Liver (tissue), 9 donors: Measurements from ENCODE around the gene SALL3. TPM values are rescaled to one million over a fixed set of nuclear protein-coding genes. Genes with fewer than 3 reads are reported as not detected.

Source experiments
- DNase-seq: peaks from one replicate; pipeline ENCODE4 v3.0.0-alpha.2; 2017; ENCODE audit warnings: low spot score
- H3K27ac ChIP-seq, 2 donors: one replicate each; pipeline ENCODE4 v1.7.0; 2013; ENCODE audit warnings: inconsistent platforms in 2 of 2, low read length in 2 of 2, control low read depth in 1 of 2, low read depth in 1 of 2, mild to moderate bottlenecking in 1 of 2
- H3K27me3 ChIP-seq, 4 donors: one replicate each; pipeline versions ENCODE4 v1.6.1 to v1.7.0; 2013; ENCODE audit warnings: low read length in 3 of 4, inconsistent platforms in 1 of 4, mild to moderate bottlenecking in 1 of 4, moderate library complexity in 1 of 4; ENCODE audit not compliant: control insufficient read depth in 4 of 4, insufficient read depth in 4 of 4
- H3K36me3 ChIP-seq, 4 donors: one replicate each; pipeline versions ENCODE4 v1.6.1 to v1.7.0; 2013; ENCODE audit warnings: low read length in 3 of 4, mild to moderate bottlenecking in 3 of 4, low read depth in 1 of 4, moderate library complexity in 1 of 4; ENCODE audit not compliant: control insufficient read depth in 4 of 4, insufficient read depth in 3 of 4
- H3K4me1 ChIP-seq, 4 donors: one replicate each; pipeline versions ENCODE4 v1.6.1 to v1.7.0; 2013; ENCODE audit warnings: low read length in 3 of 4, mild to moderate bottlenecking in 3 of 4, moderate library complexity in 1 of 4; ENCODE audit not compliant: control insufficient read depth in 4 of 4, insufficient read depth in 4 of 4
- H3K4me3 ChIP-seq, 3 donors: one replicate each; pipeline versions ENCODE4 v1.6.1 to v1.7.0; 2013; ENCODE audit warnings: low read length in 3 of 3, control low read depth in 1 of 3, low read depth in 1 of 3, mild to moderate bottlenecking in 1 of 3
- H3K9ac ChIP-seq, 2 donors: one replicate each; pipeline ENCODE4 v1.7.0; 2013; ENCODE audit warnings: low read length in 2 of 2, mild to moderate bottlenecking in 2 of 2, moderate library complexity in 2 of 2, control low read depth in 1 of 2, low read depth in 1 of 2
- H3K9me3 ChIP-seq, 4 donors: one replicate each; pipeline versions ENCODE4 v1.6.1 to v1.7.0; 2013; ENCODE audit warnings: low read length in 3 of 4; ENCODE audit not compliant: control insufficient read depth in 4 of 4
- ATF3 ChIP-seq: IDR thresholded peaks from 2 replicates; pipeline ENCODE4 v1.6.1; 2016; ENCODE audit warnings: antibody characterized with exemption
- CTCF ChIP-seq: fragments of 150-350 bp; IDR thresholded peaks from 2 replicates; pipeline ENCODE4 v1.5.1; 2017; ENCODE audit warnings: improper control_type of control experiment, low read depth, low read length; ENCODE audit not compliant: missing input control
- EGR1 ChIP-seq, 2 donors: IDR thresholded peaks; 2 replicates each; pipeline ENCODE4 v1.6.1; 2016 to 2018; ENCODE audit warnings: antibody characterized with exemption in 2 of 2, low read depth in 2 of 2
- FOXA1 ChIP-seq: IDR thresholded peaks from 2 replicates; pipeline ENCODE4 v1.6.1; 2016; ENCODE audit warnings: antibody characterized with exemption
- FOXA2 ChIP-seq: IDR thresholded peaks from 2 replicates; pipeline ENCODE4 v1.6.1; 2016; ENCODE audit warnings: antibody characterized with exemption
- GABPA ChIP-seq, 2 donors: IDR thresholded peaks in 1 of 2; conservative IDR thresholded peaks in 1 of 2; 2 replicates each; pipeline ENCODE4 v1.6.1; 2016; ENCODE audit warnings: antibody characterized with exemption in 2 of 2, mild to moderate bottlenecking in 1 of 2, moderate library complexity in 1 of 2
- HNF4A ChIP-seq, 2 donors: conservative IDR thresholded peaks; 2 replicates each; pipeline ENCODE4 v1.6.1; 2016; ENCODE audit warnings: antibody characterized with exemption in 2 of 2, mild to moderate bottlenecking in 2 of 2
- HNF4G ChIP-seq: IDR thresholded peaks from 2 replicates; pipeline ENCODE4 v1.6.1; 2016; ENCODE audit warnings: antibody characterized with exemption
- JUND ChIP-seq, 2 donors: IDR thresholded peaks; 2 replicates each; pipeline ENCODE4 v1.6.1; 2016; ENCODE audit warnings: antibody characterized with exemption in 2 of 2
- MAX ChIP-seq: IDR thresholded peaks from 2 replicates; pipeline ENCODE4 v1.6.1; 2016; ENCODE audit warnings: antibody characterized with exemption
- NR2F2 ChIP-seq: IDR thresholded peaks from 2 replicates; pipeline ENCODE4 v1.6.1; 2016; ENCODE audit warnings: antibody characterized with exemption
- RAD21 ChIP-seq, 2 donors: IDR thresholded peaks; 2 replicates each; pipeline ENCODE4 v1.6.1; 2016; ENCODE audit warnings: antibody characterized with exemption in 2 of 2, mild to moderate bottlenecking in 2 of 2
- REST ChIP-seq: IDR thresholded peaks from 2 replicates; pipeline ENCODE4 v1.6.1; 2016; ENCODE audit warnings: antibody characterized with exemption, mild to moderate bottlenecking
- RXRA ChIP-seq, 2 donors: IDR thresholded peaks; 2 replicates each; pipeline ENCODE4 v1.6.1; 2017 to 2018; ENCODE audit warnings: antibody characterized with exemption in 2 of 2, mild to moderate bottlenecking in 1 of 2
- SP1 ChIP-seq: IDR thresholded peaks from 2 replicates; pipeline ENCODE4 v1.6.1; 2018; ENCODE audit warnings: antibody characterized with exemption, mild to moderate bottlenecking
- TAF1 ChIP-seq: conservative IDR thresholded peaks from 2 replicates; pipeline ENCODE4 v1.6.1; 2016; ENCODE audit warnings: antibody characterized with exemption, mild to moderate bottlenecking
- YY1 ChIP-seq: IDR thresholded peaks from 2 replicates; pipeline ENCODE4 v1.6.1; 2016; ENCODE audit warnings: antibody characterized with exemption, mild to moderate bottlenecking
- ZBTB33 ChIP-seq: IDR thresholded peaks from 2 replicates; pipeline ENCODE4 v1.6.1; 2016; ENCODE audit warnings: antibody characterized with exemption
- WGBS: extraction: QIAGEN DNeasy Blood & Tissue Kit; methylation state at CpG from one replicate; pipeline ENCODE4 v1.1.7; 2013; 5-methylcytosine and 5-hydroxymethylcytosine counted together
- polyA plus RNA-seq, 2 donors: library from polyadenylated mRNA; stranded (reverse) in 1 of 2; unstranded in 1 of 2; fragments of 200-250 nt in 1 of 2; fragments of >200 nt in 1 of 2; fragmentation: Nextera tagmentation in 1 of 2; extraction: Ambion mirVana in 1 of 2; gene quantifications; one replicate each; pipeline versions ENCODE4 v1.2.1 to v1.2.3, GENCODE V29; 2013 to 2015
- total RNA-seq, 2 donors: library from RNA; depleted of rRNA; stranded (reverse); fragments of >200 nt; gene quantifications; one replicate each; pipeline ENCODE4 v1.2.3, GENCODE V29; 2014
- donor health status: healthy.
- donor health status: healthy.
- donor health status: healthy.
- donor health status: healthy.
- donor health status: healthy.

The SALL3 gene
- total and polyA plus RNA-seq, 4 donors = not detected

- TF ChIP-seq REST (no peak), FOXA1 (no peak), NR2F2 (no peak), HNF4A (conservative IDR thresholded peaks at IDR 0.05) (no peak), YY1 (no peak), HNF4G (no peak)
These were observed 7.9 kb upstream of the SALL3 start (continued) for GRCh38 chr18:78971511-78972245.

GRCh38 chr18:78972385-78972918, 7.2 kb upstream of the SALL3 start:
- Histone ChIP-seq H3K27ac (no peak overlapping the region), H3K27me3 (peaks cover 0 to 34% (median 25%) of the 10 kb centered on the region in 4 donors), H3K4me1 (peaks cover 9 to 17% (median 15%) of the 10 kb centered on the region in 4 donors), H3K9ac (no peak overlapping the region), H3K4me3 (no peak overlapping the region), H3K36me3 (no peaks in the 10 kb centered on the region), H3K9me3 (peaks cover 0 to 4% (median 1%) of the 10 kb centered on the region in 4 donors)
- WGBS = 51% methylated on average over 16 of the region's 16 CpGs
- no peak for DNase-seq
- TF ChIP-seq JUND (IDR thresholded peaks at IDR 0.05) (no peak), RAD21 (IDR thresholded peaks at IDR 0.05) (no peak), TAF1 (no peak), FOXA2 (no peak), GABPA (IDR thresholded peaks at IDR 0.05 in 1 of 2, conservative IDR thresholded peaks at IDR 0.05 in 1 of 2) (no peak), REST (no peak), NR2F2 (no peak), ZBTB33 (no peak), EGR1 (IDR thresholded peaks at IDR 0.05; ENCODE audit: low read depth in 2 of 2) (no peak), SP1 (no peak), YY1 (no peak), ATF3 (no peak), CTCF (no peak), FOXA1 (no peak), RXRA (IDR thresholded peaks at IDR 0.05) (no peak), MAX (no peak)
